MCF 10A (cell line): ENCODE measurements around the gene CYBRD1. TPM values are rescaled to one million over a fixed set of nuclear protein-coding genes. Genes with fewer than 3 reads are reported as not detected.

Source experiments
- total RNA-seq: library from RNA; stranded (reverse); gene quantifications from 2 replicates; pipeline ENCODE4 v1.2.3, GENCODE V29; 2022

The CYBRD1 gene
- total RNA-seq, 1 experiment from 2014 or later = 15.8 TPM

Other genes starting within 250 kb of the CYBRD1 start
- gene METTL8, start 88.5 kb upstream of the CYBRD1 start, total RNA-seq = 28.4 and 55.1 TPM in 2 replicates
- 20.8 and 21.3 TPM in 2 replicates for gene DCAF17, start 88.2 kb upstream of the CYBRD1 start, total RNA-seq
- 77.7 and 82.7 TPM in 2 replicates for gene DYNC1I2, start 165.0 kb downstream of the CYBRD1 start, total RNA-seq